Caco-2 (cell line): ENCODE measurements around the gene APH1B. TPM values are rescaled to one million over a fixed set of nuclear protein-coding genes. Genes with fewer than 3 reads are reported as not detected.

Source experiments
- BruUV-seq: library from RNA; stranded (reverse); fragments of 400-500 nt; replicated peaks from 2 replicates; lab custom pipeline; 2021; lab: Mats Ljungman, UMichigan
- CTCF ChIA-PET: fragments of 300-600 bp; sonication (Branson Sonifier 250); formaldehyde crosslinking; loops from one replicate; lab custom pipeline; 2022; ENCODE audit warnings: antibody characterized with exemption; lab: Charles Lee
- POLR2A ChIA-PET: fragments of 300-600 bp; sonication (Branson Sonifier 250); formaldehyde crosslinking; loops from one replicate; lab custom pipeline; 2022; ENCODE audit warnings: antibody characterized with exemption; lab: Charles Lee
- DNase-seq, 2 experiments: peaks; one replicate each; pipeline versions ENCODE4 v3.0.0 to v3.0.0-alpha.2; 2020 to 2022
- H3K27me3 ChIP-seq: replicated peaks from 2 replicates; pipeline ENCODE4 v1.6.0; 2011; ENCODE audit warnings: low read length; ENCODE audit not compliant: control insufficient read depth, insufficient read depth
- H3K36me3 ChIP-seq: 2 replicates; pipeline ENCODE4 v1.5.1; 2011; ENCODE audit warnings: low read length; ENCODE audit not compliant: control insufficient read depth, insufficient read depth
- H3K4me1 ChIP-seq: fragments of 250-450 bp; sonication (Bioruptor Pico); 2 replicates; pipeline ENCODE4 v1.5.1; 2020; ENCODE audit warnings: mild to moderate bottlenecking
- H3K4me3 ChIP-seq: 2 replicates; pipeline ENCODE4 v1.5.1; 2011; ENCODE audit warnings: low read depth, mild to moderate bottlenecking, control low read depth, low read length
- H3K9me3 ChIP-seq: fragments of 250-450 bp; sonication (Bioruptor Pico); 2 replicates; pipeline ENCODE4 v1.5.1; 2020; ENCODE audit warnings: mild to moderate bottlenecking, moderate library complexity
- H3K27ac Mint-ChIP-seq: one replicate; pipeline ENCODE4 v1.8.0; 2022; ENCODE audit warnings: mixed read lengths; ENCODE audit not compliant: unreplicated experiment
- H3K27me3 Mint-ChIP-seq: one replicate; pipeline ENCODE4 v1.8.0; 2022; ENCODE audit warnings: mixed read lengths; ENCODE audit not compliant: insufficient read depth, unreplicated experiment
- H3K36me3 Mint-ChIP-seq: one replicate; pipeline ENCODE4 v1.8.0; 2022; ENCODE audit warnings: mild to moderate bottlenecking, mixed read lengths; ENCODE audit not compliant: insufficient read depth, unreplicated experiment
- H3K4me1 Mint-ChIP-seq: one replicate; pipeline ENCODE4 v1.8.0; 2022; ENCODE audit warnings: low read depth, mixed read lengths; ENCODE audit not compliant: unreplicated experiment
- H3K4me3 Mint-ChIP-seq: one replicate; pipeline ENCODE4 v1.8.0; 2022; ENCODE audit warnings: mild to moderate bottlenecking, moderate library complexity, mixed read lengths; ENCODE audit not compliant: unreplicated experiment
- H3K9me3 Mint-ChIP-seq: one replicate; pipeline ENCODE4 v1.8.0; 2022; ENCODE audit warnings: mixed read lengths; ENCODE audit not compliant: unreplicated experiment
- CTCF ChIP-seq, 2 experiments: fragments of 200-600 bp in 1 of 2; IDR thresholded peaks; 1 replicate in 1 of 2; 2 replicates in 1 of 2; pipeline versions ENCODE4 v1.5.1 to v1.8.0; 2011 to 2022; ENCODE audit warnings: antibody characterized with exemption in 1 of 2, control low read depth in 1 of 2, inconsistent platforms in 1 of 2, low read depth in 1 of 2, low read length in 1 of 2, mild to moderate bottlenecking in 1 of 2, moderate library complexity in 1 of 2; ENCODE audit not compliant: insufficient read depth in 1 of 2, severe bottlenecking in 1 of 2, unreplicated experiment in 1 of 2
- intact Hi-C: fragments of 100-400 bp; cut with micrococcal nuclease; formaldehyde crosslinking; loops from one replicate; pipeline ENCODE4 v1.10.0; 2022; ENCODE audit not compliant: unreplicated experiment
- total RNA-seq: library from RNA; stranded (reverse); gene quantifications from 2 replicates; pipeline ENCODE4 v1.2.3, GENCODE V29; 2022

APH1B gene
- total RNA-seq, 1 experiment from 2014 or later: 17.3 TPM

GRCh38 chr15:63338170-63338569, 60.8 kb downstream of the APH1B start:
- no peak for DNase-seq
- Histone ChIP-seq H3K4me3 (no peak overlapping the region), H3K27me3 (no peaks in the 10 kb centered on the region), H3K9me3 (no peaks in the 10 kb centered on the region), H3K4me1 (no peaks in the 10 kb centered on the region), H3K36me3 (no peaks in the 10 kb centered on the region)
- Mint-ChIP-seq H3K4me3 (no peak overlapping the region), H3K36me3 (no peaks in the 10 kb centered on the region), H3K27ac (no peak overlapping the region), H3K27me3 (no peaks in the 10 kb centered on the region), H3K4me1 (no peaks in the 10 kb centered on the region), H3K9me3 (no peaks in the 10 kb centered on the region)
- no peak for TF ChIP-seq CTCF (IDR thresholded peaks at IDR 0.05; ENCODE audit: insufficient read depth in 1 of 2, low read depth in 1 of 2, low read length in 1 of 2, severe bottlenecking in 1 of 2, unreplicated experiment in 1 of 2)
- intact Hi-C loops: no loop called here
- ChIA-PET POLR2A (no interaction called here), CTCF (no interaction called here)
- BruUV-seq: no TSS peak

- POLR2A ChIA-PET: no interaction called here
- Histone ChIP-seq H3K4me1 (no peaks in the 10 kb centered on the region), H3K36me3 (no peaks in the 10 kb centered on the region), H3K4me3 (no peak overlapping the region), H3K27me3 (no peaks in the 10 kb centered on the region), H3K9me3 (no peaks in the 10 kb centered on the region)
- Mint-ChIP-seq H3K9me3 (no peaks in the 10 kb centered on the region), H3K4me3 (no peak overlapping the region), H3K27me3 (no peaks in the 10 kb centered on the region), H3K27ac (no peak overlapping the region), H3K4me1 (no peaks in the 10 kb centered on the region), H3K36me3 (no peaks in the 10 kb centered on the region)
- no peak for TF ChIP-seq CTCF (IDR thresholded peaks at IDR 0.05; ENCODE audit: insufficient read depth in 1 of 2, low read depth in 1 of 2, low read length in 1 of 2, severe bottlenecking in 1 of 2, unreplicated experiment in 1 of 2)
- intact Hi-C loops: no loop called here
- BruUV-seq: no TSS peak
- no peak for DNase-seq
- CTCF ChIA-PET: no interaction called here
These were observed 61.8 kb downstream of the APH1B start for GRCh38 chr15:63339006-63339766.

- Histone ChIP-seq H3K9me3 (no peaks in the 10 kb centered on the region), H3K27me3 (no peaks in the 10 kb centered on the region), H3K36me3 (no peaks in the 10 kb centered on the region), H3K4me3 (no peak overlapping the region), H3K4me1 (no peaks in the 10 kb centered on the region)
- Mint-ChIP-seq H3K4me3 (no peak overlapping the region), H3K27ac (no peak overlapping the region), H3K36me3 (no peaks in the 10 kb centered on the region), H3K9me3 (no peaks in the 10 kb centered on the region), H3K27me3 (no peaks in the 10 kb centered on the region), H3K4me1 (no peaks in the 10 kb centered on the region)
- POLR2A ChIA-PET: no interaction called here
- no peak for DNase-seq
- CTCF ChIA-PET: no interaction called here
- no TSS peak for BruUV-seq
- intact Hi-C loops: no loop called here
- no peak for TF ChIP-seq CTCF (IDR thresholded peaks at IDR 0.05; ENCODE audit: insufficient read depth in 1 of 2, low read depth in 1 of 2, low read length in 1 of 2, severe bottlenecking in 1 of 2, unreplicated experiment in 1 of 2)
These were observed 62.4 kb downstream of the APH1B start for GRCh38 chr15:63339836-63340235.
